GM12878 (cell line): ENCODE results near the gene SNCAIP. TPM values are rescaled to one million over a fixed set of nuclear protein-coding genes. Genes with fewer than 3 reads are reported as not detected.

Experiments
- ATF7 ChIP-seq: fragments of 450-650 bp; IDR thresholded peaks from 2 replicates; pipeline ENCODE4 v1.6.1; 2016; ENCODE audit warnings: low read depth, mild to moderate bottlenecking
- CBX5 ChIP-seq: sonication (generic); IDR thresholded peaks from 2 replicates; pipeline ENCODE4 v1.6.1; 2016; ENCODE audit warnings: low read depth, moderate library complexity, mild to moderate bottlenecking, inconsistent platforms
- CHD2 ChIP-seq: IDR thresholded peaks from 2 replicates; pipeline ENCODE4 v1.6.1; 2011; ENCODE audit warnings: low read depth, low read length, improper control_type of control experiment, borderline replicate concordance
- CREB1 ChIP-seq: IDR thresholded peaks from 2 replicates; pipeline ENCODE4 v1.6.1; 2012; ENCODE audit warnings: low read depth, mild to moderate bottlenecking, inconsistent platforms
- E4F1 ChIP-seq: fragments of 450-650 bp; IDR thresholded peaks from 2 replicates; pipeline ENCODE4 v1.6.1; 2018; ENCODE audit warnings: borderline replicate concordance, mild to moderate bottlenecking; ENCODE audit not compliant: partially characterized antibody
- EED ChIP-seq: sonication (generic); IDR thresholded peaks from 2 replicates; pipeline ENCODE4 v1.6.1; 2016; ENCODE audit warnings: antibody characterized with exemption, low read depth
- EZH2 ChIP-seq: IDR thresholded peaks from 2 replicates; pipeline ENCODE4 v1.6.1; 2012; ENCODE audit warnings: low read depth, mild to moderate bottlenecking, control low read depth, inconsistent platforms, low read length, borderline replicate concordance; ENCODE audit not compliant: control insufficient read depth
- FOXM1 ChIP-seq: IDR thresholded peaks from 2 replicates; pipeline ENCODE4 v1.6.1; 2012; ENCODE audit warnings: low read depth, mild to moderate bottlenecking, inconsistent platforms, low read length, moderate library complexity
- HDGF ChIP-seq: fragments of 450-650 bp; IDR thresholded peaks from 2 replicates; pipeline ENCODE4 v1.6.1; 2016; ENCODE audit warnings: antibody characterized with exemption
- POLR2A ChIP-seq: IDR thresholded peaks from 2 replicates; pipeline ENCODE4 v1.6.1; 2011; ENCODE audit warnings: low read depth, mild to moderate bottlenecking, low read length
- POLR2AphosphoS2 ChIP-seq: IDR thresholded peaks from 2 replicates; pipeline ENCODE4 v1.6.1; 2011; ENCODE audit warnings: low read depth, mild to moderate bottlenecking, low read length, improper control_type of control experiment, moderate library complexity
- PRDM15 ChIP-seq: fragments of 450-650 bp; formaldehyde crosslinking; IDR thresholded peaks from 2 replicates; pipeline ENCODE4 v1.4.0; 2020; ENCODE audit warnings: mild to moderate bottlenecking, moderate library complexity
- RAD51 ChIP-seq: fragments of 450-650 bp; IDR thresholded peaks from 2 replicates; pipeline ENCODE4 v1.6.1; 2016; ENCODE audit warnings: moderate library complexity, mild to moderate bottlenecking, inconsistent platforms
- SMC3 ChIP-seq: IDR thresholded peaks from 2 replicates; pipeline ENCODE4 v1.6.1; 2011; ENCODE audit warnings: low read length, improper control_type of control experiment, borderline replicate concordance
- SRF ChIP-seq, 2 experiments: IDR thresholded peaks; 2 replicates each; pipeline ENCODE4 v1.6.1; 2011; ENCODE audit warnings: low read depth in 2 of 2, low read length in 2 of 2, mild to moderate bottlenecking in 1 of 2, moderate library complexity in 1 of 2
- YY1 ChIP-seq: IDR thresholded peaks from 2 replicates; pipeline ENCODE4 v1.6.1; 2011; ENCODE audit warnings: low read depth, mild to moderate bottlenecking, low read length
- ZBED1 ChIP-seq: IDR thresholded peaks from 2 replicates; pipeline ENCODE4 v1.6.1; 2016; ENCODE audit warnings: borderline replicate concordance
- polyA plus RNA-seq, 11 experiments: library from polyadenylated mRNA; depleted of rRNA in 4 of 11; unstranded in 6 of 11; stranded (reverse) in 5 of 11; fragments of >200 nt; fragmentation: Nextera tagmentation in 4 of 11; fragmentation: Illumina TruSeq in 1 of 11; extraction: Ambion mirVana in 4 of 11; extraction: Trizol in 1 of 11; gene quantifications; 1 replicate in 1 of 11; 2 replicates in 10 of 11; pipeline versions ENCODE4 v1.2.1 to v1.2.3, GENCODE V29; 2011 to 2016; ENCODE audit warnings: inconsistent platforms in 2 of 11, missing spikeins in 2 of 11, low read depth in 1 of 11
- total RNA-seq, 4 experiments: library from RNA; depleted of rRNA in 3 of 4; stranded (reverse); fragments of >200 nt in 3 of 4; fragmentation: Illumina TruSeq in 1 of 4; extraction: Trizol in 1 of 4; gene quantifications; 2 replicates each; pipeline versions ENCODE4 v1.2.1 to v1.2.3, GENCODE V29; 2013 to 2021
- TF ChIP-seq, protein P1 (sequence below): IDR thresholded peaks from 2 replicates; pipeline ENCODE4 v1.6.1; 2012; ENCODE audit warnings: improper control_type of control experiment, low read depth, low read length; ENCODE audit not compliant: insufficient replicate concordance
- TF ChIP-seq, protein P2 (sequence below): IDR thresholded peaks from 2 replicates; pipeline ENCODE4 v1.6.1; 2011; ENCODE audit warnings: borderline replicate concordance, low read depth, mild to moderate bottlenecking, moderate library complexity, low read length; ENCODE audit not compliant: insufficient read depth, poor library complexity, severe bottlenecking

Gene SNCAIP
- total and polyA plus RNA-seq, 10 of the 15 experiments (the other 5 are each of a cell fraction or from before 2014, with no cell fraction given) = 0.03 to 0.62 (median 0.16) TPM; not detected in 1

DNA sequence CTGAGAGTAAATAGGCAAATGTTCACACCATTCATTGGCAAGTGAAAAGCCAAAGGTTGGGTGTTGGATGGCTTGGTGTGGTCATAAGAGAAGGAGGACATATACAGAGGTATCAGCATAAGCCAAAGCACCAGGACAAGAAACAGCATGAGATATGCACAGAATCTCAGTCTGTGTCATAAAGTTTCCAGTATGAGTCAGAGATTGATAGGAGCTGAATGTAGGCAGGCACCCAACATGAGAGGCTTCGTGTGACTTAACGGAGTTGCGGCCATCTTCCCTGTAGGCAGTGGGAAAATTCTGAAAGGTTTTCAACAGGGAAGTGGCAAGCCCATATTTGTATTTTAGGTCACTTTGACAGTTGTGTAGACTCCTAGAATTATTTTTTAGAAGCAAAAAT lies 54.5 kb downstream of the SNCAIP start (continued):
- TF ChIP-seq, protein P1, sequence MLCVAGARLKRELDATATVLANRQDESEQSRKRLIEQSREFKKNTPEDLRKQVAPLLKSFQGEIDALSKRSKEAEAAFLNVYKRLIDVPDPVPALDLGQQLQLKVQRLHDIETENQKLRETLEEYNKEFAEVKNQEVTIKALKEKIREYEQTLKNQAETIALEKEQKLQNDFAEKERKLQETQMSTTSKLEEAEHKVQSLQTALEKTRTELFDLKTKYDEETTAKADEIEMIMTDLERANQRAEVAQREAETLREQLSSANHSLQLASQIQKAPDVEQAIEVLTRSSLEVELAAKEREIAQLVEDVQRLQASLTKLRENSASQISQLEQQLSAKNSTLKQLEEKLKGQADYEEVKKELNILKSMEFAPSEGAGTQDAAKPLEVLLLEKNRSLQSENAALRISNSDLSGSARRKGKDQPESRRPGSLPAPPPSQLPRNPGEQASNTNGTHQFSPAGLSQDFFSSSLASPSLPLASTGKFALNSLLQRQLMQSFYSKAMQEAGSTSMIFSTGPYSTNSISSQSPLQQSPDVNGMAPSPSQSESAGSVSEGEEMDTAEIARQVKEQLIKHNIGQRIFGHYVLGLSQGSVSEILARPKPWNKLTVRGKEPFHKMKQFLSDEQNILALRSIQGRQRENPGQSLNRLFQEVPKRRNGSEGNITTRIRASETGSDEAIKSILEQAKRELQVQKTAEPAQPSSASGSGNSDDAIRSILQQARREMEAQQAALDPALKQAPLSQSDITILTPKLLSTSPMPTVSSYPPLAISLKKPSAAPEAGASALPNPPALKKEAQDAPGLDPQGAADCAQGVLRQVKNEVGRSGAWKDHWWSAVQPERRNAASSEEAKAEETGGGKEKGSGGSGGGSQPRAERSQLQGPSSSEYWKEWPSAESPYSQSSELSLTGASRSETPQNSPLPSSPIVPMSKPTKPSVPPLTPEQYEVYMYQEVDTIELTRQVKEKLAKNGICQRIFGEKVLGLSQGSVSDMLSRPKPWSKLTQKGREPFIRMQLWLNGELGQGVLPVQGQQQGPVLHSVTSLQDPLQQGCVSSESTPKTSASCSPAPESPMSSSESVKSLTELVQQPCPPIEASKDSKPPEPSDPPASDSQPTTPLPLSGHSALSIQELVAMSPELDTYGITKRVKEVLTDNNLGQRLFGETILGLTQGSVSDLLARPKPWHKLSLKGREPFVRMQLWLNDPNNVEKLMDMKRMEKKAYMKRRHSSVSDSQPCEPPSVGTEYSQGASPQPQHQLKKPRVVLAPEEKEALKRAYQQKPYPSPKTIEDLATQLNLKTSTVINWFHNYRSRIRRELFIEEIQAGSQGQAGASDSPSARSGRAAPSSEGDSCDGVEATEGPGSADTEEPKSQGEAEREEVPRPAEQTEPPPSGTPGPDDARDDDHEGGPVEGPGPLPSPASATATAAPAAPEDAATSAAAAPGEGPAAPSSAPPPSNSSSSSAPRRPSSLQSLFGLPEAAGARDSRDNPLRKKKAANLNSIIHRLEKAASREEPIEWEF = no peak
- TF ChIP-seq CBX5 (peak; percentile 79; the same call in 1 of the 2 replicates), ZBED1 (no peak), POLR2A (no peak), ATF7 (no peak), RAD51 (no peak), CHD2 (no peak), EZH2 (no peak), POLR2AphosphoS2 (no peak), YY1 (peak; percentile 72; the same call in 1 of the 2 replicates), E4F1 (no peak), PRDM15 (CRISPR knock-in tag) (no peak), CREB1 (peak; percentile 31; the same call in 1 of the 2 replicates), EED (peak; percentile 51), FOXM1 (peak; percentile 31; the same call in 1 of the 2 replicates), HDGF (no peak), SMC3 (no peak), SRF (IDR thresholded peaks at IDR 0.05; ENCODE audit: low read depth in 2 of 2, low read length in 2 of 2) (peak in 1 of 2 experiments; percentile 49; a peak in 1 of 4 replicates)
- TF ChIP-seq, protein P2, sequence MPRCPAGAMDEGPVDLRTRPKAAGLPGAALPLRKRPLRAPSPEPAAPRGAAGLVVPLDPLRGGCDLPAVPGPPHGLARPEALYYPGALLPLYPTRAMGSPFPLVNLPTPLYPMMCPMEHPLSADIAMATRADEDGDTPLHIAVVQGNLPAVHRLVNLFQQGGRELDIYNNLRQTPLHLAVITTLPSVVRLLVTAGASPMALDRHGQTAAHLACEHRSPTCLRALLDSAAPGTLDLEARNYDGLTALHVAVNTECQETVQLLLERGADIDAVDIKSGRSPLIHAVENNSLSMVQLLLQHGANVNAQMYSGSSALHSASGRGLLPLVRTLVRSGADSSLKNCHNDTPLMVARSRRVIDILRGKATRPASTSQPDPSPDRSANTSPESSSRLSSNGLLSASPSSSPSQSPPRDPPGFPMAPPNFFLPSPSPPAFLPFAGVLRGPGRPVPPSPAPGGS = peak; percentile 24
